GM18526 (cell line): Measurements from ENCODE around the gene ZCCHC24.

Experiments
- POLR2A ChIP-seq: IDR thresholded peaks from 3 replicates; pipeline ENCODE4 v1.6.1; 2011; ENCODE audit not compliant: insufficient read length; ENCODE audit errors: extremely low read depth

ZCCHC24 gene

GRCh38 chr10:79416578-79417255 is 28.7 kb downstream of the ZCCHC24 start:
- TF ChIP-seq POLR2A: no peak

- TF ChIP-seq POLR2A: no peak
These were observed 29.5 kb downstream of the ZCCHC24 start for GRCh38 chr10:79415736-79416577.

GRCh38 chr10:79414714-79415113 is 30.7 kb downstream of the ZCCHC24 start:
- no peak for TF ChIP-seq POLR2A

- no peak for TF ChIP-seq POLR2A
These were observed 32.2 kb downstream of the ZCCHC24 start for GRCh38 chr10:79413196-79413595.

- no peak for TF ChIP-seq POLR2A
These were observed 32.9 kb downstream of the ZCCHC24 start for GRCh38 chr10:79412516-79412915.

- TF ChIP-seq POLR2A: no peak
These were observed 33.6 kb downstream of the ZCCHC24 start for GRCh38 chr10:79411546-79412495.

- TF ChIP-seq POLR2A: no peak
These were observed 34.9 kb downstream of the ZCCHC24 start for GRCh38 chr10:79410315-79411094.

GRCh38 chr10:79409726-79410085 is 35.7 kb downstream of the ZCCHC24 start:
- no peak for TF ChIP-seq POLR2A

GRCh38 chr10:79409038-79409725 is 36.2 kb downstream of the ZCCHC24 start:
- TF ChIP-seq POLR2A: no peak

- TF ChIP-seq POLR2A: no peak
These were observed 37.3 kb downstream of the ZCCHC24 start for GRCh38 chr10:79407811-79408795.

GRCh38 chr10:79407423-79407796 is 38.0 kb downstream of the ZCCHC24 start:
- no peak for TF ChIP-seq POLR2A

GRCh38 chr10:79406683-79407422 is 38.6 kb downstream of the ZCCHC24 start:
- TF ChIP-seq POLR2A: no peak
